D721Med (cell line): ENCODE results near the gene ATOX1.
A peak's percentile ranks its signal among the peaks of the same experiment; 100 is the strongest.
"Not testable (repeated sequence)": the region's sequence is repeated elsewhere in the genome, so short reads cannot be mapped to it uniquely, and the experiment has no call there.

Experiments
- DNase-seq: peaks from one replicate; pipeline ENCODE4 v3.0.0; 2011; ENCODE audit warnings: low spot score; ENCODE audit not compliant: insufficient read length
- FAIRE-seq: peaks from 2 replicates; lab custom pipeline; 2011; peaks lifted over from hg19 to GRCh38; lab: Jason Lieb, UNC
- TF ChIP-seq, protein P1 (sequence below): IDR thresholded peaks from 2 replicates; pipeline ENCODE4 v1.5.1; 2012; ENCODE audit warnings: mild to moderate bottlenecking, control low read depth; ENCODE audit not compliant: insufficient read depth; ENCODE audit errors: missing control alignments

Gene ATOX1

GRCh38 chr5:151793358-151793757 lies 34.9 kb upstream of the ATOX1 start:
- FAIRE-seq (no peak), DNase-seq (no peak)
- TF ChIP-seq, protein P1, sequence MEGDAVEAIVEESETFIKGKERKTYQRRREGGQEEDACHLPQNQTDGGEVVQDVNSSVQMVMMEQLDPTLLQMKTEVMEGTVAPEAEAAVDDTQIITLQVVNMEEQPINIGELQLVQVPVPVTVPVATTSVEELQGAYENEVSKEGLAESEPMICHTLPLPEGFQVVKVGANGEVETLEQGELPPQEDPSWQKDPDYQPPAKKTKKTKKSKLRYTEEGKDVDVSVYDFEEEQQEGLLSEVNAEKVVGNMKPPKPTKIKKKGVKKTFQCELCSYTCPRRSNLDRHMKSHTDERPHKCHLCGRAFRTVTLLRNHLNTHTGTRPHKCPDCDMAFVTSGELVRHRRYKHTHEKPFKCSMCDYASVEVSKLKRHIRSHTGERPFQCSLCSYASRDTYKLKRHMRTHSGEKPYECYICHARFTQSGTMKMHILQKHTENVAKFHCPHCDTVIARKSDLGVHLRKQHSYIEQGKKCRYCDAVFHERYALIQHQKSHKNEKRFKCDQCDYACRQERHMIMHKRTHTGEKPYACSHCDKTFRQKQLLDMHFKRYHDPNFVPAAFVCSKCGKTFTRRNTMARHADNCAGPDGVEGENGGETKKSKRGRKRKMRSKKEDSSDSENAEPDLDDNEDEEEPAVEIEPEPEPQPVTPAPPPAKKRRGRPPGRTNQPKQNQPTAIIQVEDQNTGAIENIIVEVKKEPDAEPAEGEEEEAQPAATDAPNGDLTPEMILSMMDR = no peak

DNA sequence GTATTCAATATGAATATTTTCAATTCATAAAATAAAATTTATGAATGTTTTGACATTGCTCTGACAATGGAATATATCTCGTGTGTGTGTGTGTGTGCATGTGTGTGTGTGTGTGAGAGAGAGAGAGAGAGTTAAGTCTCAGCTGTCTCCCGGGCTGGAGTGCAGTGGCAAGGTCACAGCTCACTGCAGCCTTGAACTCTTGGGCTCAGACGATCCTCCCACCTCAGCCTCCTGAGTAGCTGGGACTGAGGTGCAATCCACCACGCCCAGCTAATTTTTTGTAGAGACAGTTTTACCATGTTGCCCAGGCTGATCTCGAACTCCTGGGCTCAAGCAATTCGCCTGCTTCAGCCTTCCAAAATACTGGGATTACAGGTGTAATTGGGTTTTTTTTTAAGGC lies 29.4 kb upstream of the ATOX1 start:
- no peak for DNase-seq
- TF ChIP-seq, protein P1 = no peak
- no peak for FAIRE-seq

GRCh38 chr5:151786468-151786867 lies 28.0 kb upstream of the ATOX1 start:
- FAIRE-seq = no peak
- TF ChIP-seq, protein P1 = no peak
- DNase-seq = no peak

GRCh38 chr5:151784141-151784540 lies 25.7 kb upstream of the ATOX1 start:
- no peak for FAIRE-seq
- no peak for DNase-seq
- TF ChIP-seq, protein P1 = no peak

- FAIRE-seq, DNase-seq: not testable (repeated sequence)
Observed at GRCh38 chr5:151783664-151784063, 25.2 kb upstream of the ATOX1 start.

GRCh38 chr5:151781201-151781600 lies 22.8 kb upstream of the ATOX1 start:
- TF ChIP-seq, protein P1 = no peak
- DNase-seq (no peak), FAIRE-seq (peak; percentile 25)

DNA sequence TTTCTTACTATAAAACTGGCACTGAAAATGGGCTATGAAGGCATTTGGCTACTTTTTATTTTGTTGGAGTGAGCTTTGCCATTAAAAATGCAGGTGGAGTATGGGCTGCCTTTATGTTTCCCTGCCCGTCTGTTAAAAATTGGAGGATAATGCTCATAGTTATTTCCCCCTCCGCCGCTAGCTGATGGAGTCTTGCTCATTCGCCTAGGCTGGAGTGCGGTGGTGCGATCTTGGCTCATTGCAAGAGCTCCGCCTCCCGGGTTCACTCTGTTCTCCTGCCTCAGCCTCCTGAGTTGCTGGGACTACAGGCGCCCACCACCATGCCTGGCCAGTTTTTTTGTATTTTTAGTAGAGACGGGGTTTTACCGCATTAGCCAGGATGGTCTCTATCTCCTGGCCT lies 21.9 kb upstream of the ATOX1 start:
- no peak for FAIRE-seq
- DNase-seq = no peak
- TF ChIP-seq, protein P1 = no peak
